K562 (cell line): ENCODE results near the gene PITPNB. TPM values are rescaled to one million over a fixed set of nuclear protein-coding genes. Genes with fewer than 3 reads are reported as not detected.

ENCODE experiments used
- ARID3B ChIP-seq: fragments of 250-450 bp; sonication (Bioruptor Pico); IDR thresholded peaks from 2 replicates; pipeline ENCODE4 v1.4.0; 2020; ENCODE audit warnings: borderline replicate concordance
- E2F6 ChIP-seq, 2 experiments: IDR thresholded peaks; 2 replicates each; pipeline ENCODE4 v1.6.1; 2011; ENCODE audit warnings: borderline replicate concordance in 1 of 2, control low read depth in 1 of 2, low read depth in 1 of 2, low read length in 1 of 2, mild to moderate bottlenecking in 1 of 2, mixed read lengths in 1 of 2, moderate library complexity in 1 of 2; ENCODE audit not compliant: insufficient read depth in 1 of 2, insufficient read length in 1 of 2, poor library complexity in 1 of 2, severe bottlenecking in 1 of 2; ENCODE audit errors: extremely low read depth in 1 of 2
- KDM5B ChIP-seq: fragments of 200-600 bp; sonication (generic); IDR thresholded peaks from 2 replicates; pipeline ENCODE4 v1.6.1; 2012; ENCODE audit warnings: low read depth, mild to moderate bottlenecking, moderate library complexity, low read length, control low read depth, inconsistent platforms; ENCODE audit not compliant: insufficient replicate concordance
- PHF8 ChIP-seq: fragments of 200-600 bp; sonication (generic); IDR thresholded peaks from 2 replicates; pipeline ENCODE4 v1.6.1; 2012; ENCODE audit warnings: mixed run types, mild to moderate bottlenecking, inconsistent platforms, low read length, moderate library complexity, borderline replicate concordance
- PRDM10 ChIP-seq: fragments of 450-650 bp; IDR thresholded peaks from 2 replicates; pipeline ENCODE4 v1.6.1; 2018; ENCODE audit not compliant: partially characterized antibody
- SMARCA4 ChIP-seq: fragments of 450-650 bp; IDR thresholded peaks from 2 replicates; pipeline ENCODE4 v1.6.1; 2016
- TBL1XR1 ChIP-seq, 2 experiments: IDR thresholded peaks; 2 replicates each; pipeline ENCODE4 v1.6.1; 2012; ENCODE audit warnings: improper control_type of control experiment in 2 of 2, low read length in 2 of 2, mild to moderate bottlenecking in 1 of 2
- ZNF507 ChIP-seq: conservative IDR thresholded peaks from 2 replicates; pipeline ENCODE4 v1.6.1; 2017; ENCODE audit warnings: missing genetic modification characterization, missing compliant biosample characterization
- ZNF592 ChIP-seq: fragments of 450-650 bp; IDR thresholded peaks from 2 replicates; pipeline ENCODE4 v1.6.1; 2017; ENCODE audit warnings: antibody characterized with exemption, mild to moderate bottlenecking
- polyA plus RNA-seq, 8 experiments: library from polyadenylated mRNA; depleted of rRNA in 4 of 8; stranded (reverse) in 5 of 8; unstranded in 3 of 8; fragments of >200 nt; fragmentation: Nextera tagmentation in 2 of 8; fragmentation: Illumina TruSeq in 1 of 8; extraction: Ambion mirVana in 2 of 8; extraction: Trizol in 1 of 8; gene quantifications; 2 replicates each; pipeline versions ENCODE4 v1.2.1 to v1.2.3, GENCODE V29; 2011 to 2014; ENCODE audit warnings: inconsistent platforms in 1 of 8, missing spikeins in 1 of 8
- total RNA-seq, 7 experiments: library from RNA; depleted of rRNA in 6 of 7; stranded (reverse); fragments of >200 nt in 6 of 7; fragmentation: Illumina TruSeq in 2 of 7; extraction: Trizol in 2 of 7; gene quantifications; 2 replicates each; pipeline versions ENCODE4 v1.2.1 to v1.2.3, GENCODE V29; 2011 to 2021; ENCODE audit warnings: low replicate concordance in 1 of 7

PITPNB gene
- total and polyA plus RNA-seq, 9 of the 15 experiments (the other 6 are each of a cell fraction or from before 2014, with no cell fraction given), result 13.1 to 52.4 (median 34.7) TPM

- TF ChIP-seq ZNF592 (0 out of 2 replicates have a peak, but pooled peaks have one; percentile 49), ARID3B (CRISPR knock-in tag) (no peak), TBL1XR1 (IDR thresholded peaks at IDR 0.05; ENCODE audit: low read length in 2 of 2) (no peak), SMARCA4 (no peak), PRDM10 (peak; percentile 64), ZNF507 (no peak), PHF8 (peak; percentile 59; the same call in 1 of the 2 replicates), E2F6 (IDR thresholded peaks at IDR 0.05; ENCODE audit: borderline replicate concordance in 1 of 2, extremely low read depth in 1 of 2, insufficient read depth in 1 of 2, insufficient read length in 1 of 2, low read depth in 1 of 2, low read length in 1 of 2, poor library complexity in 1 of 2, severe bottlenecking in 1 of 2) (peak in 1 of 2 experiments; percentile 80), KDM5B (peak; percentile 32)
These were observed 475 bp downstream of the PITPNB start (continued) for GRCh38 chr22:27918341-27919221.
